HCT116 (cell line): ENCODE data around the gene BPTF.

ENCODE experiments used
- CTCF ChIP-seq, 3 experiments: fragments of 200-600 bp in 1 of 3; sonication (generic) in 1 of 3; IDR thresholded peaks in 2 of 3; conservative IDR thresholded peaks in 1 of 3; 2 replicates each; pipeline ENCODE4 v1.5.1; 2012 to 2017; ENCODE audit warnings: low read depth in 2 of 3, low read length in 2 of 3, antibody characterized with exemption in 1 of 3, borderline replicate concordance in 1 of 3, control low read depth in 1 of 3, mild to moderate bottlenecking in 1 of 3, mixed read lengths in 1 of 3, mixed run types in 1 of 3, moderate library complexity in 1 of 3; ENCODE audit not compliant: insufficient read depth in 1 of 3
- EGR1 ChIP-seq: IDR thresholded peaks from 2 replicates; pipeline ENCODE4 v1.6.1; 2012; ENCODE audit warnings: low read depth
- ELF1 ChIP-seq: IDR thresholded peaks from 2 replicates; pipeline ENCODE4 v1.6.1; 2012; ENCODE audit warnings: low read depth, borderline replicate concordance
- EZH2 ChIP-seq: fragments of 200-600 bp; sonication (generic); IDR thresholded peaks from 2 replicates; pipeline ENCODE4 v1.6.1; 2017; ENCODE audit warnings: antibody characterized with exemption, mixed run types
- POLR2A ChIP-seq: IDR thresholded peaks from 2 replicates; pipeline ENCODE4 v1.7.0; 2011; ENCODE audit warnings: borderline replicate concordance; ENCODE audit not compliant: insufficient read depth, insufficient read length; ENCODE audit errors: extremely low read depth
- POLR2AphosphoS5 ChIP-seq: IDR thresholded peaks from 2 replicates; pipeline ENCODE4 v1.6.1; 2011; ENCODE audit warnings: mild to moderate bottlenecking, low read depth, low read length, moderate library complexity
- RAD21 ChIP-seq: IDR thresholded peaks from 2 replicates; pipeline ENCODE4 v1.6.1; 2012; ENCODE audit warnings: low read depth, mild to moderate bottlenecking
- REST ChIP-seq: IDR thresholded peaks from 2 replicates; pipeline ENCODE4 v1.6.1; 2012; ENCODE audit warnings: low read depth
- SIN3A ChIP-seq: IDR thresholded peaks from 2 replicates; pipeline ENCODE4 v1.6.1; 2012; ENCODE audit warnings: low read depth
- SP1 ChIP-seq: IDR thresholded peaks from 2 replicates; pipeline ENCODE4 v1.6.1; 2012; ENCODE audit warnings: low read depth
- SRF ChIP-seq: IDR thresholded peaks from 2 replicates; pipeline ENCODE4 v1.6.1; 2012; ENCODE audit warnings: low read depth
- TF ChIP-seq, protein P1 (sequence below): IDR thresholded peaks from 2 replicates; pipeline ENCODE4 v1.6.1; 2012

DNA sequence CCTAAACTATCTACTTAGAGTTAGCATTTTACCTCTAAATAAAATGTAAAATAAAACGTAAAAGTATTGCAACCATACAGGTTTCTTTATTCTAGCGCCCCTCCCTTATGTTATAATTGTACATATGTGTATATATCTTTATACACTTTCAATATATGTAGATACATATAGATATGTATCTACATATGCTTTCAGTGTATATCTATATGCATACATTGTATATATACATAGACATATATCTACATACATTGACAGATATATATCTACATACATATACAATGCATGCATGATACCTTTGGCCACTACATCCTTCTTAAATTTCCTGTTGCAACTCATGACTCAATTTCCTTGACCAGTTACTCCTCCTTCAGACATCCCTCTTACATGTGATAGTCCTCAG, 16.7 kb downstream of the BPTF start:
- no peak for TF ChIP-seq CTCF (IDR thresholded peaks at IDR 0.05 in 2 of 3, conservative IDR thresholded peaks at IDR 0.05 in 1 of 3; ENCODE audit: borderline replicate concordance in 1 of 3, insufficient read depth in 1 of 3, low read depth in 2 of 3, low read length in 2 of 3)
- TF ChIP-seq SIN3A = no peak
- TF ChIP-seq EZH2 = no peak
- no peak for TF ChIP-seq POLR2AphosphoS5
- no peak for TF ChIP-seq POLR2A
- no peak for TF ChIP-seq ELF1
- TF ChIP-seq, protein P1, sequence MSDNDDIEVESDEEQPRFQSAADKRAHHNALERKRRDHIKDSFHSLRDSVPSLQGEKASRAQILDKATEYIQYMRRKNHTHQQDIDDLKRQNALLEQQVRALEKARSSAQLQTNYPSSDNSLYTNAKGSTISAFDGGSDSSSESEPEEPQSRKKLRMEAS = no peak
- TF ChIP-seq SP1 = no peak
- TF ChIP-seq SRF = no peak
- TF ChIP-seq EGR1 = no peak
- TF ChIP-seq RAD21 = no peak
- no peak for TF ChIP-seq REST
